A549 (cell line): ENCODE results near the gene RHCG. TPM values are rescaled to one million over a fixed set of nuclear protein-coding genes. Genes with fewer than 3 reads are reported as not detected.

Experiments used
- ATAC-seq, 2 experiments: fragments of 200-7000 bp in 1 of 2; fragments of >200 bp in 1 of 2; cut with Nextera tagmentation in 1 of 2; cut with Tn5 transposase in 1 of 2; 3 replicates each; pipeline versions ENCODE4 v1.8.0 to v1.9.1; 2018 to 2020; ENCODE audit warnings: mild to moderate bottlenecking in 1 of 2, moderate library complexity in 1 of 2
- CTCF ChIA-PET: fragments of 300-600 bp; sonication (Branson Sonifier 250); formaldehyde crosslinking; extraction: SDS; loops from one replicate; lab custom pipeline; 2021; ENCODE audit warnings: antibody characterized with exemption, inconsistent platforms; lab: Yijun Ruan, JAX
- POLR2A ChIA-PET: fragments of 350-600 bp; formaldehyde crosslinking; extraction: SDS; loops from one replicate; lab custom pipeline; 2021; ENCODE audit warnings: antibody characterized with exemption, inconsistent platforms; lab: Yijun Ruan, JAX
- DNase-seq, 2 experiments: peaks; one replicate each; pipeline versions ENCODE4 v3.0.0 to v3.0.0-alpha.2; 2011 to 2016; ENCODE audit warnings: low read depth in 1 of 2, low spot score in 1 of 2
- FAIRE-seq: peaks from 2 replicates; lab custom pipeline; 2011; peaks lifted over from hg19 to GRCh38; lab: Jason Lieb, UNC
- H3K27ac ChIP-seq, 2 experiments: fragments of >200 bp; sonication (Bioruptor Twin); formaldehyde crosslinking; 3 replicates each; pipeline ENCODE4 v1.5.1; 2016 to 2017
- H3K4me1 ChIP-seq: fragments of >200 bp; sonication (Bioruptor Twin); formaldehyde crosslinking; 3 replicates; pipeline ENCODE4 v1.6.1; 2016
- H3K4me2 ChIP-seq: fragments of >200 bp; sonication (Bioruptor Twin); formaldehyde crosslinking; 3 replicates; pipeline ENCODE4 v1.6.1; 2016
- H3K4me3 ChIP-seq: fragments of >200 bp; sonication (Bioruptor Twin); formaldehyde crosslinking; 3 replicates; pipeline ENCODE4 v1.5.1; 2016
- H3K9me3 ChIP-seq: fragments of >200 bp; sonication (Bioruptor Twin); formaldehyde crosslinking; 3 replicates; pipeline ENCODE4 v1.6.1; 2016
- CBX2 ChIP-seq: fragments of 200-600 bp; sonication (generic); IDR thresholded peaks from 2 replicates; pipeline ENCODE4 v1.6.1; 2016; ENCODE audit warnings: low read depth, mild to moderate bottlenecking, borderline replicate concordance
- CBX8 ChIP-seq: fragments of 200-600 bp; sonication (generic); IDR thresholded peaks from 2 replicates; pipeline ENCODE4 v1.6.1; 2016
- EHMT2 ChIP-seq: fragments of 200-600 bp; sonication (generic); IDR thresholded peaks from 2 replicates; pipeline ENCODE4 v1.6.1; 2016; ENCODE audit warnings: antibody characterized with exemption, low read depth, mild to moderate bottlenecking, moderate library complexity
- FOSB ChIP-seq: fragments of 250-450 bp; sonication (Bioruptor Pico); IDR thresholded peaks from 2 replicates; pipeline ENCODE4 v1.5.0; 2020; ENCODE audit warnings: mild to moderate bottlenecking, moderate library complexity
- FOSL2 ChIP-seq, 2 experiments: fragments of 450-650 bp in 1 of 2; fragments of >200 bp in 1 of 2; sonication (Bioruptor Twin) in 1 of 2; formaldehyde crosslinking; IDR thresholded peaks; 2 replicates each; pipeline versions ENCODE4 v1.5.0 to v1.6.1; 2016 to 2020; ENCODE audit warnings: mild to moderate bottlenecking in 1 of 2, moderate library complexity in 1 of 2
- FOXS1 ChIP-seq: fragments of 250-450 bp; sonication (Bioruptor Pico); IDR thresholded peaks from 2 replicates; pipeline ENCODE4 v1.5.0; 2020; ENCODE audit warnings: mild to moderate bottlenecking, moderate library complexity
- HOXA7 ChIP-seq: fragments of 250-450 bp; sonication (Bioruptor Pico); IDR thresholded peaks from 2 replicates; pipeline ENCODE4 v1.5.0; 2020; ENCODE audit warnings: mild to moderate bottlenecking, moderate library complexity
- HOXB13 ChIP-seq: fragments of 250-450 bp; sonication (Bioruptor Pico); IDR thresholded peaks from 2 replicates; pipeline ENCODE4 v1.5.0; 2020; ENCODE audit warnings: low read depth, mild to moderate bottlenecking, moderate library complexity
- KDM1A ChIP-seq: fragments of 200-600 bp; sonication (generic); IDR thresholded peaks from 2 replicates; pipeline ENCODE4 v1.6.1; 2016; ENCODE audit warnings: low read depth, mild to moderate bottlenecking
- KDM5A ChIP-seq: fragments of 200-600 bp; sonication (generic); IDR thresholded peaks from 2 replicates; pipeline ENCODE4 v1.6.1; 2016; ENCODE audit warnings: antibody characterized with exemption, mild to moderate bottlenecking
- MAX ChIP-seq: IDR thresholded peaks from 2 replicates; pipeline ENCODE4 v1.6.1; 2012
- MAZ ChIP-seq: fragments of 150-350 bp; IDR thresholded peaks from 2 replicates; pipeline ENCODE4 v1.6.1; 2014; ENCODE audit warnings: antibody characterized with exemption, low read depth, low read length, borderline replicate concordance
- NR3C1 ChIP-seq: fragments of >200 bp; sonication (Bioruptor Twin); formaldehyde crosslinking; IDR thresholded peaks from 3 replicates; pipeline ENCODE4 v1.6.1; 2017
- POLR2AphosphoS2 ChIP-seq: conservative IDR thresholded peaks from 2 replicates; pipeline ENCODE4 v1.6.1; 2012; ENCODE audit warnings: low read length, improper control_type of control experiment, inconsistent platforms
- RAD21 ChIP-seq, 2 experiments: fragments of >200 bp in 1 of 2; sonication (Bioruptor Twin) in 1 of 2; formaldehyde crosslinking in 1 of 2; IDR thresholded peaks in 1 of 2; conservative IDR thresholded peaks in 1 of 2; 2 replicates in 1 of 2; 3 replicates in 1 of 2; pipeline ENCODE4 v1.6.1; 2012 to 2018; ENCODE audit warnings: inconsistent platforms in 1 of 2
- SMC3 ChIP-seq: fragments of >200 bp; sonication (Bioruptor Twin); formaldehyde crosslinking; IDR thresholded peaks from 3 replicates; pipeline ENCODE4 v1.6.1; 2018; ENCODE audit warnings: inconsistent platforms
- TP53 ChIP-seq: fragments of 250-450 bp; sonication (Bioruptor Pico); IDR thresholded peaks from 2 replicates; pipeline ENCODE4 v1.5.0; 2021; ENCODE audit warnings: mild to moderate bottlenecking, moderate library complexity
- ZC3H11A ChIP-seq: fragments of 450-650 bp; IDR thresholded peaks from 2 replicates; pipeline ENCODE4 v1.6.1; 2014; ENCODE audit warnings: antibody characterized with exemption, mild to moderate bottlenecking
- ZSCAN20 ChIP-seq: fragments of 250-450 bp; sonication (Bioruptor Pico); IDR thresholded peaks from 2 replicates; pipeline ENCODE4 v1.8.0; 2022; ENCODE audit warnings: mild to moderate bottlenecking, moderate library complexity
- WGBS: methylation state at CpG from one replicate; pipeline ENCODE4 v1.1.6; 2017; ENCODE audit errors: missing lambda C conversion rate; 5-methylcytosine and 5-hydroxymethylcytosine counted together
- polyA plus RNA-seq, 4 experiments: library from polyadenylated mRNA; depleted of rRNA in 3 of 4; stranded (reverse); fragments of >200 nt; fragmentation: RNase III in 1 of 4; extraction: RNeasy Plus Mini Kit Qiagen cat#74134 plus additional on column Dnase treatment in 1 of 4; gene quantifications; 2 replicates in 3 of 4; 3 replicates in 1 of 4; pipeline ENCODE4 v1.2.3, GENCODE V29; 2011 to 2017
- TF ChIP-seq, protein P1 (sequence below): fragments of >200 bp; sonication (Bioruptor Twin); formaldehyde crosslinking; IDR thresholded peaks from 2 replicates; pipeline ENCODE4 v1.6.1; 2016
- TF ChIP-seq, protein P2 (sequence below): fragments of >200 bp; sonication (Bioruptor Twin); formaldehyde crosslinking; IDR thresholded peaks from 3 replicates; pipeline ENCODE4 v1.5.1; 2016
- TF ChIP-seq, protein P3 (sequence below): fragments of 250-450 bp; sonication (Bioruptor Pico); IDR thresholded peaks from 2 replicates; pipeline ENCODE4 v1.5.0; 2021; ENCODE audit warnings: mild to moderate bottlenecking, moderate library complexity, borderline replicate concordance

The RHCG gene
- polyA plus RNA-seq, 2 of the 4 experiments (the other 2 are of a cell fraction), result 3.6 to 11.0 TPM

GRCh38 chr15:89435362-89435761 lies 61.0 kb downstream of the RHCG start:
- DNase-seq, result no peak
- 88% methylated on average over 8 of the region's 8 CpGs for WGBS
- ChIA-PET CTCF (interaction anchor here (0.8 to 18.2 kb wide), 8 partner anchors 7 to 75 kb away, joined by 4 to 369 read pairs (median 9); no protein-coding TSS in a partner anchor), POLR2A (no interaction called here)
- no peak overlapping the region for H3K4me2 ChIP-seq
- H3K9me3 ChIP-seq, result no peaks in the 10 kb centered on the region
- no peak overlapping the region for H3K27ac ChIP-seq
- H3K4me1 ChIP-seq, result peaks cover 19% of the 10 kb centered on the region; the same call in 2 of the 3 replicates
- ATAC-seq, result no peak
- FAIRE-seq, result no peak
- TF ChIP-seq HOXB13 (CRISPR knock-in tag), result no peak
- TF ChIP-seq MAX, result no peak
- TF ChIP-seq, protein P1, sequence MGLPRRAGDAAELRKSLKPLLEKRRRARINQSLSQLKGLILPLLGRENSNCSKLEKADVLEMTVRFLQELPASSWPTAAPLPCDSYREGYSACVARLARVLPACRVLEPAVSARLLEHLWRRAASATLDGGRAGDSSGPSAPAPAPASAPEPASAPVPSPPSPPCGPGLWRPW, result no peak
- no peak for TF ChIP-seq KDM5A
- no peak for TF ChIP-seq TP53 (CRISPR knock-in tag)
- no peak for TF ChIP-seq FOSB (CRISPR knock-in tag)
- TF ChIP-seq, protein P2, sequence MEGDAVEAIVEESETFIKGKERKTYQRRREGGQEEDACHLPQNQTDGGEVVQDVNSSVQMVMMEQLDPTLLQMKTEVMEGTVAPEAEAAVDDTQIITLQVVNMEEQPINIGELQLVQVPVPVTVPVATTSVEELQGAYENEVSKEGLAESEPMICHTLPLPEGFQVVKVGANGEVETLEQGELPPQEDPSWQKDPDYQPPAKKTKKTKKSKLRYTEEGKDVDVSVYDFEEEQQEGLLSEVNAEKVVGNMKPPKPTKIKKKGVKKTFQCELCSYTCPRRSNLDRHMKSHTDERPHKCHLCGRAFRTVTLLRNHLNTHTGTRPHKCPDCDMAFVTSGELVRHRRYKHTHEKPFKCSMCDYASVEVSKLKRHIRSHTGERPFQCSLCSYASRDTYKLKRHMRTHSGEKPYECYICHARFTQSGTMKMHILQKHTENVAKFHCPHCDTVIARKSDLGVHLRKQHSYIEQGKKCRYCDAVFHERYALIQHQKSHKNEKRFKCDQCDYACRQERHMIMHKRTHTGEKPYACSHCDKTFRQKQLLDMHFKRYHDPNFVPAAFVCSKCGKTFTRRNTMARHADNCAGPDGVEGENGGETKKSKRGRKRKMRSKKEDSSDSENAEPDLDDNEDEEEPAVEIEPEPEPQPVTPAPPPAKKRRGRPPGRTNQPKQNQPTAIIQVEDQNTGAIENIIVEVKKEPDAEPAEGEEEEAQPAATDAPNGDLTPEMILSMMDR, result no peak
- TF ChIP-seq KDM1A, result no peak
- TF ChIP-seq SMC3, result no peak
- no peak overlapping the region for H3K4me3 ChIP-seq

- WGBS, result 60% methylated on average over 2 of the region's 2 CpGs
- DNase-seq (no peak), ATAC-seq (no peak), FAIRE-seq (no peak)
- Histone ChIP-seq H3K4me2 (no peak overlapping the region), H3K9me3 (no peaks in the 10 kb centered on the region), H3K27ac (no peak overlapping the region), H3K4me1 (peaks cover 33% of the 10 kb centered on the region; the same call in 2 of the 3 replicates), H3K4me3 (no peak overlapping the region)
- ChIA-PET CTCF (interaction anchor here (0.7 to 18.2 kb wide), 10 partner anchors 9 to 125 kb away, joined by 3 to 369 read pairs (median 7); no protein-coding TSS in a partner anchor), POLR2A (no interaction called here)
- TF ChIP-seq KDM1A (no peak), HOXA7 (no peak), CBX8 (no peak), EHMT2 (no peak), NR3C1 (no peak), KDM5A (no peak), POLR2AphosphoS2 (no peak), ZSCAN20 (CRISPR knock-in tag) (no peak), FOSL2 (IDR thresholded peaks at IDR 0.05) (no peak), FOSL2 (CRISPR knock-in tag; IDR thresholded peaks at IDR 0.05) (no peak), ZC3H11A (no peak), FOSB (CRISPR knock-in tag) (no peak), FOXS1 (CRISPR knock-in tag) (no peak), TP53 (CRISPR knock-in tag) (no peak), RAD21 (conservative IDR thresholded peaks at IDR 0.05 in 1 of 2, IDR thresholded peaks at IDR 0.05 in 1 of 2) (no peak), CBX2 (no peak), MAZ (no peak)
- TF ChIP-seq, protein P3, sequence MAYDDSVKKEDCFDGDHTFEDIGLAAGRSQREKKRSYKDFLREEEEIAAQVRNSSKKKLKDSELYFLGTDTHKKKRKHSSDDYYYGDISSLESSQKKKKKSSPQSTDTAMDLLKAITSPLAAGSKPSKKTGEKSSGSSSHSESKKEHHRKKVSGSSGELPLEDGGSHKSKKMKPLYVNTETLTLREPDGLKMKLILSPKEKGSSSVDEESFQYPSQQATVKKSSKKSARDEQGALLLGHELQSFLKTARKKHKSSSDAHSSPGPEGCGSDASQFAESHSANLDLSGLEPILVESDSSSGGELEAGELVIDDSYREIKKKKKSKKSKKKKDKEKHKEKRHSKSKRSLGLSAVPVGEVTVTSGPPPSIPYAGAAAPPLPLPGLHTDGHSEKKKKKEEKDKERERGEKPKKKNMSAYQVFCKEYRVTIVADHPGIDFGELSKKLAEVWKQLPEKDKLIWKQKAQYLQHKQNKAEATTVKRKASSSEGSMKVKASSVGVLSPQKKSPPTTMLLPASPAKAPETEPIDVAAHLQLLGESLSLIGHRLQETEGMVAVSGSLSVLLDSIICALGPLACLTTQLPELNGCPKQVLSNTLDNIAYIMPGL, result no peak
- TF ChIP-seq, protein P2, result no peak
Measured at GRCh38 chr15:89433686-89434085, 62.7 kb downstream of the RHCG start.
